IMR-90 (cell line): ENCODE results near the gene PGBD5. TPM values are rescaled to one million over a fixed set of nuclear protein-coding genes. Genes with fewer than 3 reads are reported as not detected.

Experiments
- ATAC-seq: fragments of 200-7000 bp; cut with Tn5 transposase; 2 replicates; pipeline ENCODE4 v1.9.1; 2020; ENCODE audit warnings: low read depth, mild to moderate bottlenecking, moderate library complexity
- BruUV-seq: library from RNA; stranded (reverse); fragments of 400-500 nt; replicated peaks from 2 replicates; lab custom pipeline; 2021; lab: Mats Ljungman, UMichigan
- CTCF ChIA-PET: fragments of 300-600 bp; formaldehyde crosslinking; extraction: SDS; loops from one replicate; lab custom pipeline; 2021; ENCODE audit warnings: antibody characterized with exemption; lab: Yijun Ruan, JAX
- POLR2A ChIA-PET: fragments of 300-600 bp; sonication (Branson Sonifier 250); formaldehyde crosslinking; loops from one replicate; lab custom pipeline; 2022; ENCODE audit warnings: antibody characterized with exemption; ENCODE audit not compliant: unreplicated experiment; lab: Charles Lee
- DNase-seq: peaks from one replicate; pipeline ENCODE4 v3.0.0; 2013
- H2AFZ ChIP-seq: replicated peaks from 2 replicates; pipeline ENCODE3; 2013; ENCODE audit warnings: low read length, mild to moderate bottlenecking; ENCODE audit not compliant: poor library complexity
- H2AK5ac ChIP-seq: 2 replicates; pipeline ENCODE4 v1.6.1; 2013; ENCODE audit warnings: low read depth, low read length, inconsistent platforms
- H2AK9ac ChIP-seq: replicated peaks from 2 replicates; pipeline ENCODE3; 2013; ENCODE audit warnings: mild to moderate bottlenecking, low read depth, low read length, moderate library complexity; ENCODE audit not compliant: poor library complexity
- H2BK120ac ChIP-seq: 2 replicates; pipeline ENCODE4 v1.6.1; 2013; ENCODE audit warnings: low read depth, low read length, inconsistent platforms
- H2BK15ac ChIP-seq: 3 replicates; pipeline ENCODE4 v1.6.1; 2013; ENCODE audit warnings: low read depth, low read length, inconsistent platforms
- H2BK20ac ChIP-seq: 2 replicates; pipeline ENCODE4 v1.6.1; 2013; ENCODE audit warnings: low read depth, mild to moderate bottlenecking, inconsistent platforms, low read length, moderate library complexity
- H2BK5ac ChIP-seq: 2 replicates; pipeline ENCODE4 v1.6.1; 2013; ENCODE audit warnings: mild to moderate bottlenecking, low read depth, low read length, inconsistent platforms; ENCODE audit not compliant: poor library complexity, severe bottlenecking
- H3K14ac ChIP-seq: replicated peaks from 2 replicates; pipeline ENCODE4 v1.6.1; 2013; ENCODE audit warnings: low read depth, low read length, inconsistent platforms
- H3K18ac ChIP-seq: 2 replicates; pipeline ENCODE4 v1.6.1; 2013; ENCODE audit warnings: low read depth, low read length, control low read depth
- H3K23ac ChIP-seq: 2 replicates; pipeline ENCODE4 v1.6.1; 2013; ENCODE audit warnings: low read depth, low read length, inconsistent platforms
- H3K27ac ChIP-seq: 2 replicates; pipeline ENCODE4 v1.5.1; 2013; ENCODE audit warnings: mild to moderate bottlenecking, control low read depth, low read length; ENCODE audit not compliant: insufficient read depth
- H3K27me3 ChIP-seq: 2 replicates; pipeline ENCODE4 v1.6.1; 2013; ENCODE audit warnings: low read length; ENCODE audit not compliant: control insufficient read depth, insufficient read depth
- H3K36me3 ChIP-seq: 2 replicates; pipeline ENCODE4 v1.6.1; 2013; ENCODE audit warnings: low read length, mixed read lengths; ENCODE audit not compliant: control insufficient read depth, insufficient read depth
- H3K4ac ChIP-seq: 2 replicates; pipeline ENCODE4 v1.6.1; 2013; ENCODE audit warnings: low read depth, low read length, inconsistent platforms
- H3K4me1 ChIP-seq: 2 replicates; pipeline ENCODE4 v1.6.1; 2013; ENCODE audit warnings: low read length, mixed read lengths; ENCODE audit not compliant: control insufficient read depth, insufficient read depth
- H3K4me2 ChIP-seq: 2 replicates; pipeline ENCODE4 v1.6.1; 2013; ENCODE audit warnings: low read depth, mild to moderate bottlenecking, control low read depth, low read length, moderate library complexity
- H3K4me3 ChIP-seq: 2 replicates; pipeline ENCODE4 v1.5.1; 2013; ENCODE audit warnings: low read depth, mild to moderate bottlenecking, control low read depth, low read length, moderate library complexity; ENCODE audit not compliant: insufficient read depth
- H3K56ac ChIP-seq: 2 replicates; pipeline ENCODE4 v1.6.1; 2013; ENCODE audit warnings: low read length, inconsistent platforms; ENCODE audit not compliant: insufficient read depth; ENCODE audit errors: extremely low read depth
- H3K79me1 ChIP-seq, 2 experiments: 2 replicates each; pipeline ENCODE4 v1.6.1; 2013; ENCODE audit warnings: low read length in 2 of 2, inconsistent platforms in 1 of 2, low read depth in 1 of 2
- H3K9ac ChIP-seq: 2 replicates; pipeline ENCODE4 v1.6.1; 2013; ENCODE audit warnings: low read depth, low read length, control low read depth
- H3K9me1 ChIP-seq: 2 replicates; pipeline ENCODE4 v1.6.1; 2013; ENCODE audit warnings: low read length, inconsistent platforms; ENCODE audit not compliant: insufficient read depth
- H3K9me3 ChIP-seq: 2 replicates; pipeline ENCODE4 v1.6.1; 2013; ENCODE audit warnings: low read length; ENCODE audit not compliant: control insufficient read depth, insufficient read depth
- H4K20me1 ChIP-seq: 2 replicates; pipeline ENCODE4 v1.6.1; 2013; ENCODE audit warnings: low read length, inconsistent platforms; ENCODE audit not compliant: insufficient read depth
- H4K5ac ChIP-seq: 2 replicates; pipeline ENCODE4 v1.6.1; 2013; ENCODE audit warnings: mild to moderate bottlenecking, low read depth, low read length, control low read depth
- H4K8ac ChIP-seq, 2 experiments: 2 replicates each; pipeline ENCODE4 v1.6.1; 2013; ENCODE audit warnings: low read depth in 2 of 2, low read length in 2 of 2, control low read depth in 1 of 2, inconsistent platforms in 1 of 2
- H4K91ac ChIP-seq: 2 replicates; pipeline ENCODE4 v1.6.1; 2013; ENCODE audit warnings: low read depth, low read length, inconsistent platforms; ENCODE audit not compliant: insufficient read depth
- BHLHE40 ChIP-seq: fragments of 150-350 bp; IDR thresholded peaks from 2 replicates; pipeline ENCODE4 v1.6.1; 2016; ENCODE audit warnings: mild to moderate bottlenecking, low read depth, low read length
- CEBPB ChIP-seq: IDR thresholded peaks from 2 replicates; pipeline ENCODE4 v1.6.1; 2012; ENCODE audit warnings: low read depth, low read length, improper control_type of control experiment
- CHD1 ChIP-seq: IDR thresholded peaks from 2 replicates; pipeline ENCODE4 v1.6.1; 2012; ENCODE audit warnings: low read depth, low read length, improper control_type of control experiment
- FOS ChIP-seq: fragments of 150-350 bp; IDR thresholded peaks from 2 replicates; pipeline ENCODE4 v1.6.1; 2016; ENCODE audit warnings: low read depth, low read length
- MAFK ChIP-seq: IDR thresholded peaks from 2 replicates; pipeline ENCODE4 v1.6.1; 2012; ENCODE audit warnings: low read depth, low read length, improper control_type of control experiment
- MAZ ChIP-seq: IDR thresholded peaks from 2 replicates; pipeline ENCODE4 v1.6.1; 2012; ENCODE audit warnings: low read depth, mild to moderate bottlenecking, low read length, improper control_type of control experiment, moderate library complexity, borderline replicate concordance
- MXI1 ChIP-seq: IDR thresholded peaks from 2 replicates; pipeline ENCODE4 v1.6.1; 2012; ENCODE audit warnings: low read depth, mild to moderate bottlenecking, low read length, moderate library complexity, borderline replicate concordance
- NFE2L2 ChIP-seq: fragments of 150-350 bp; IDR thresholded peaks from 2 replicates; pipeline ENCODE4 v1.6.1; 2016; ENCODE audit warnings: low read depth, mild to moderate bottlenecking, low read length
- POLR2A ChIP-seq: IDR thresholded peaks from 2 replicates; pipeline ENCODE4 v1.6.1; 2012; ENCODE audit warnings: mild to moderate bottlenecking, low read depth, low read length
- RAD21 ChIP-seq: IDR thresholded peaks from 2 replicates; pipeline ENCODE4 v1.6.1; 2012; ENCODE audit warnings: low read length, improper control_type of control experiment
- RFX5 ChIP-seq: IDR thresholded peaks from 2 replicates; pipeline ENCODE4 v1.8.0; 2012; ENCODE audit warnings: low read depth, mild to moderate bottlenecking, low read length, moderate library complexity
- SMC3 ChIP-seq: fragments of 150-350 bp; IDR thresholded peaks from 2 replicates; pipeline ENCODE4 v1.6.1; 2016; ENCODE audit warnings: low read depth, mild to moderate bottlenecking, antibody characterized with exemption, low read length, moderate library complexity
- WGBS, 2 experiments: methylation state at CpG; one replicate each; pipeline versions ENCODE4 v1.1.5 to v1.1.7; 2013; ENCODE audit warnings: missing lambda C conversion rate in 2 of 2; ENCODE audit not compliant: insufficient read length in 1 of 2; ENCODE audit errors: extremely low coverage in 2 of 2; 5-methylcytosine and 5-hydroxymethylcytosine counted together
- dilution Hi-C: fragments of 300-500 bp; cut with HindIII; formaldehyde crosslinking; loops from one replicate; pipeline ENCODE4 v1.14.3; 2018; ENCODE audit warnings: low sequenced_read_pairs; ENCODE audit not compliant: unreplicated experiment
- in situ Hi-C: fragments of 300-500 bp; cut with MboI; formaldehyde crosslinking; loops from 3 replicates; pipeline ENCODE4 v1.14.3; 2019; ENCODE audit warnings: low sequenced_read_pairs, inconsistent platforms, mixed read lengths
- intact Hi-C: fragments of 100-400 bp; cut with micrococcal nuclease; formaldehyde crosslinking; loops from 2 replicates; pipeline ENCODE4 v1.10.0; 2022
- polyA plus RNA-seq, 3 experiments: library from polyadenylated mRNA; depleted of rRNA; stranded (reverse); fragments of >200 nt; gene quantifications; 2 replicates each; pipeline ENCODE4 v1.2.3, GENCODE V29; 2012; ENCODE audit warnings: low replicate concordance in 1 of 3
- total RNA-seq: library from RNA; depleted of rRNA; stranded (reverse); fragments of >200 nt; gene quantifications from 2 replicates; pipeline ENCODE4 v1.2.3, GENCODE V29; 2012
- TF ChIP-seq, protein P1 (sequence below): conservative IDR thresholded peaks from 2 replicates; pipeline ENCODE4 v1.5.1; 2012; ENCODE audit warnings: mild to moderate bottlenecking, low read depth, low read length, improper control_type of control experiment
- TF ChIP-seq, protein P2 (sequence below): fragments of 150-350 bp; IDR thresholded peaks from 2 replicates; pipeline ENCODE4 v1.6.1; 2016; ENCODE audit warnings: low read depth, mild to moderate bottlenecking, low read length, moderate library complexity, borderline replicate concordance
- TF ChIP-seq, protein P3 (sequence below): fragments of 150-350 bp; IDR thresholded peaks from 2 replicates; pipeline ENCODE4 v1.6.1; 2017; ENCODE audit warnings: mild to moderate bottlenecking, antibody characterized with exemption, low read length, low read depth

PGBD5 gene
- total and polyA plus RNA-seq, 2 of the 4 experiments (the other 2 are of a cell fraction) = 0.18 to 0.36 TPM

DNA sequence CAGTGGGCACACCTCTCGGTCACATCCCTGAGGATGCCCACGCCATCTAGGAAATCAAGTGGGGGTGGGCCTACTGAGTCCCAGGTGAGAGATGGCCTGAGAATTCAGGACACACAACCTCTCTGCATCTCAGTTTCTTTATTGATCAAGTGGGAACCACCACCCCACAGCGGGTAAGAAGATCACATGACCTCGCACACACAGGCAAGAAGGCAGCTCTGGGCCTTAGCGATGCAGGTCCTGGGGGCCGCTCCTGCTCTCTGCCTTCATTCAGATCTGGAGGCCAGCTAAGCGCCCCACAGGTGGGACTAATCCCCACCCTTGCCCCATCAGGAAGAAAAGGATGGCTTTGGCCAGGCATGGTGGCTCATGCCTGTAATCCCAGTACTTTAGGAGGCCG, 63.2 kb downstream of the PGBD5 start:
- H2AK5ac ChIP-seq = no peak overlapping the region
- no peak overlapping the region for H2BK120ac ChIP-seq
- no peak overlapping the region for H2BK20ac ChIP-seq
- no peaks in the 10 kb centered on the region for H3K79me1 ChIP-seq
- H3K14ac ChIP-seq = no peak overlapping the region
- no peak overlapping the region for H3K4ac ChIP-seq
- no peak overlapping the region for H3K4me3 ChIP-seq
- no peak overlapping the region for H3K23ac ChIP-seq
- H4K8ac ChIP-seq = no peak overlapping the region
- WGBS, 2 experiments = no CpG with 5 or more reads among the region's 8 CpGs
- H3K27me3 ChIP-seq = no peaks in the 10 kb centered on the region
- no peak overlapping the region for H2BK5ac ChIP-seq
- H3K9me3 ChIP-seq = no peaks in the 10 kb centered on the region; the same call in 1 of the 2 replicates
- H3K4me2 ChIP-seq = no peak overlapping the region
- no peak overlapping the region for H4K91ac ChIP-seq
- H2BK15ac ChIP-seq = no peak overlapping the region
- H3K36me3 ChIP-seq = no peaks in the 10 kb centered on the region
- TF ChIP-seq FOS (no peak), RFX5 (no peak), MAZ (no peak), CHD1 (no peak), MXI1 (no peak), CEBPB (no peak), RAD21 (no peak), MAFK (no peak), BHLHE40 (no peak), NFE2L2 (no peak), SMC3 (no peak), POLR2A (no peak)
- TF ChIP-seq, protein P1, sequence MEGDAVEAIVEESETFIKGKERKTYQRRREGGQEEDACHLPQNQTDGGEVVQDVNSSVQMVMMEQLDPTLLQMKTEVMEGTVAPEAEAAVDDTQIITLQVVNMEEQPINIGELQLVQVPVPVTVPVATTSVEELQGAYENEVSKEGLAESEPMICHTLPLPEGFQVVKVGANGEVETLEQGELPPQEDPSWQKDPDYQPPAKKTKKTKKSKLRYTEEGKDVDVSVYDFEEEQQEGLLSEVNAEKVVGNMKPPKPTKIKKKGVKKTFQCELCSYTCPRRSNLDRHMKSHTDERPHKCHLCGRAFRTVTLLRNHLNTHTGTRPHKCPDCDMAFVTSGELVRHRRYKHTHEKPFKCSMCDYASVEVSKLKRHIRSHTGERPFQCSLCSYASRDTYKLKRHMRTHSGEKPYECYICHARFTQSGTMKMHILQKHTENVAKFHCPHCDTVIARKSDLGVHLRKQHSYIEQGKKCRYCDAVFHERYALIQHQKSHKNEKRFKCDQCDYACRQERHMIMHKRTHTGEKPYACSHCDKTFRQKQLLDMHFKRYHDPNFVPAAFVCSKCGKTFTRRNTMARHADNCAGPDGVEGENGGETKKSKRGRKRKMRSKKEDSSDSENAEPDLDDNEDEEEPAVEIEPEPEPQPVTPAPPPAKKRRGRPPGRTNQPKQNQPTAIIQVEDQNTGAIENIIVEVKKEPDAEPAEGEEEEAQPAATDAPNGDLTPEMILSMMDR = no peak
- TF ChIP-seq, protein P2, sequence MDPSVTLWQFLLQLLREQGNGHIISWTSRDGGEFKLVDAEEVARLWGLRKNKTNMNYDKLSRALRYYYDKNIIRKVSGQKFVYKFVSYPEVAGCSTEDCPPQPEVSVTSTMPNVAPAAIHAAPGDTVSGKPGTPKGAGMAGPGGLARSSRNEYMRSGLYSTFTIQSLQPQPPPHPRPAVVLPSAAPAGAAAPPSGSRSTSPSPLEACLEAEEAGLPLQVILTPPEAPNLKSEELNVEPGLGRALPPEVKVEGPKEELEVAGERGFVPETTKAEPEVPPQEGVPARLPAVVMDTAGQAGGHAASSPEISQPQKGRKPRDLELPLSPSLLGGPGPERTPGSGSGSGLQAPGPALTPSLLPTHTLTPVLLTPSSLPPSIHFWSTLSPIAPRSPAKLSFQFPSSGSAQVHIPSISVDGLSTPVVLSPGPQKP = no peak
- TF ChIP-seq, protein P3, sequence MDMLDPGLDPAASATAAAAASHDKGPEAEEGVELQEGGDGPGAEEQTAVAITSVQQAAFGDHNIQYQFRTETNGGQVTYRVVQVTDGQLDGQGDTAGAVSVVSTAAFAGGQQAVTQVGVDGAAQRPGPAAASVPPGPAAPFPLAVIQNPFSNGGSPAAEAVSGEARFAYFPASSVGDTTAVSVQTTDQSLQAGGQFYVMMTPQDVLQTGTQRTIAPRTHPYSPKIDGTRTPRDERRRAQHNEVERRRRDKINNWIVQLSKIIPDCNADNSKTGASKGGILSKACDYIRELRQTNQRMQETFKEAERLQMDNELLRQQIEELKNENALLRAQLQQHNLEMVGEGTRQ = no peak
- H4K5ac ChIP-seq = no peak overlapping the region
- BruUV-seq = no TSS peak
- no peaks in the 10 kb centered on the region for H3K9me1 ChIP-seq
- intact Hi-C loops (no loop called here), dilution Hi-C loops (no loop called here), in situ Hi-C loops (no loop called here)
- no peak for ATAC-seq
- ChIA-PET POLR2A (no interaction called here), CTCF (no interaction called here)
- H2AFZ ChIP-seq = no peak overlapping the region
- H3K27ac ChIP-seq = no peak overlapping the region
- H3K9ac ChIP-seq = no peak overlapping the region
- H4K20me1 ChIP-seq = no peaks in the 10 kb centered on the region
- no peak overlapping the region for H2AK9ac ChIP-seq
- H3K18ac ChIP-seq = no peak overlapping the region
- no peak overlapping the region for H3K56ac ChIP-seq
- H3K4me1 ChIP-seq = peaks cover 5% of the 10 kb centered on the region; the same call in 1 of the 2 replicates
- no peak for DNase-seq
